ENCODE data around the gene OXER1. TPM values are rescaled to one million over a fixed set of nuclear protein-coding genes. Genes with fewer than 3 reads are reported as not detected.

OXER1 gene
- total and polyA plus RNA-seq, 9 of the 15 experiments (the other 6 are each of a cell fraction or from before 2014, with no cell fraction given), result not detected

GRCh38 chr2:42787424-42787787, 23.5 kb upstream of the OXER1 start:
- POLR2A ChIA-PET, result interaction anchor here (1.0 kb wide), 1 partner anchor 23 kb away, joined by 3 read pairs; no protein-coding TSS in a partner anchor
- H4K20me1 ChIP-seq (replicated peaks; ENCODE audit: control insufficient read depth, insufficient read depth, low read length), result no peaks in the 10 kb centered on the region; the same call in 1 of the 2 replicates
- in situ Hi-C loops (cut with MboI), result loop anchor here (25.0 kb wide), 1 partner anchor 275 kb away; no protein-coding TSS in a partner anchor
- DNase-seq (ENCODE audit: extremely low read depth in 1 of 4, low spot score in 3 of 4) (no peak), ATAC-seq (no peak), FAIRE-seq (no peak)
- no peak overlapping the region for H2AFZ ChIP-seq (ENCODE audit: low read depth, low read length)
- no peaks in the 10 kb centered on the region for H3K79me2 ChIP-seq (ENCODE audit: control insufficient read depth, insufficient read depth, low read length)
- no peaks in the 10 kb centered on the region for H3K9me3 ChIP-seq (replicated peaks; ENCODE audit: control insufficient read depth, insufficient read depth, low read depth, low read length)
- CTCF ChIA-PET (ENCODE audit: low intra/inter-chr PET ratio), result no interaction called here
- H3K27ac ChIP-seq (ENCODE audit: extremely low read depth, low read depth, low read length), result no peak overlapping the region
- BruUV-seq (replicated peaks), result no TSS peak
- intact Hi-C loops (cut with micrococcal nuclease), result no loop called here
- peaks cover 5 to 61% of the 10 kb centered on the region in 2 experiments; a peak in 4 of 5 replicates for H3K27me3 ChIP-seq (ENCODE audit: control insufficient read depth in 2 of 2, insufficient read depth in 2 of 2, low read length in 2 of 2)
- 5% methylated on average over 3 of the region's 3 CpGs for WGBS (ENCODE audit: insufficient coverage, low coverage, missing lambda C conversion rate)
- H3K9me1 ChIP-seq (ENCODE audit: control insufficient read depth, insufficient read depth, low read length), result no peaks in the 10 kb centered on the region
- H3K4me1 ChIP-seq (replicated peaks in 1 of 2; ENCODE audit: control insufficient read depth in 2 of 2, insufficient read depth in 2 of 2, low read length in 2 of 2), result peaks cover 0 to 5% of the 10 kb centered on the region in 2 experiments; a peak in 1 of 5 replicates
- no peak for TF ChIP-seq MIER1 (IDR thresholded peaks at IDR 0.05; ENCODE audit: low read depth)
- TF ChIP-seq HBP1 (CRISPR knock-in tag; IDR thresholded peaks at IDR 0.05), result no peak
- TF ChIP-seq SRSF9 (IDR thresholded peaks at IDR 0.05; ENCODE audit: borderline replicate concordance, low read depth, low read length), result no peak
- TF ChIP-seq MTA2 (IDR thresholded peaks at IDR 0.05; ENCODE audit: low read depth), result no peak
- TF ChIP-seq SMARCE1 (IDR thresholded peaks at IDR 0.05), result no peak
- TF ChIP-seq, protein P1, sequence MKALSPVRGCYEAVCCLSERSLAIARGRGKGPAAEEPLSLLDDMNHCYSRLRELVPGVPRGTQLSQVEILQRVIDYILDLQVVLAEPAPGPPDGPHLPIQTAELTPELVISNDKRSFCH (CRISPR knock-in tag; IDR thresholded peaks at IDR 0.05), result no peak
- TF ChIP-seq, protein P1 (tag; IDR thresholded peaks at IDR 0.05), result no peak
- TF ChIP-seq ZNF232 (CRISPR knock-in tag; IDR thresholded peaks at IDR 0.05), result no peak
- no peak for TF ChIP-seq KLF10 (CRISPR knock-in tag; IDR thresholded peaks at IDR 0.05)
- no peak for TF ChIP-seq POLR2H (tag; IDR thresholded peaks at IDR 0.05; ENCODE audit: low read depth)
- TF ChIP-seq PURB (CRISPR knock-in tag; IDR thresholded peaks at IDR 0.05; ENCODE audit: low read depth), result no peak
- no peak for TF ChIP-seq ZBTB2 (IDR thresholded peaks at IDR 0.05)
- H3K9ac ChIP-seq (ENCODE audit: insufficient read depth in 1 of 2, low read depth in 2 of 2, low read length in 2 of 2), result no peak overlapping the region; a peak in 1 of 4 replicates
- H3K4me2 ChIP-seq (ENCODE audit: insufficient read depth, low read length), result no peak overlapping the region
- no peak overlapping the region for H3K4me3 ChIP-seq
- no peaks in the 10 kb centered on the region for H3K36me3 ChIP-seq (ENCODE audit: control insufficient read depth, insufficient read depth, low read length)
